Fibroblast of lung (primary cell): ENCODE measurements around the gene SRRD. TPM values are rescaled to one million over a fixed set of nuclear protein-coding genes. Genes with fewer than 3 reads are reported as not detected.
A peak's percentile ranks its signal among the peaks of the same experiment; 100 is the strongest.

Source experiments
- DNase-seq, 2 donors: peaks; one replicate each; pipeline versions ENCODE4 v3.0.0 to v3.0.0-alpha.2; 2010; ENCODE audit warnings: low read depth in 2 of 2
- H2AFZ ChIP-seq: 2 replicates; pipeline ENCODE4 v1.5.1; 2012; ENCODE audit warnings: low read length, control low read depth, inconsistent platforms
- H3K27ac ChIP-seq: 2 replicates; pipeline ENCODE4 v1.5.1; 2011; ENCODE audit warnings: low read length, control low read depth; ENCODE audit not compliant: insufficient read depth
- H3K27me3 ChIP-seq: 2 replicates; pipeline ENCODE4 v1.5.1; 2011; ENCODE audit warnings: mild to moderate bottlenecking, low read length; ENCODE audit not compliant: control insufficient read depth, insufficient read depth
- H3K36me3 ChIP-seq: 2 replicates; pipeline ENCODE4 v1.5.1; 2011; ENCODE audit warnings: low read length; ENCODE audit not compliant: control insufficient read depth, insufficient read depth
- H3K4me1 ChIP-seq: 2 replicates; pipeline ENCODE4 v1.5.1; 2011; ENCODE audit warnings: low read length; ENCODE audit not compliant: control insufficient read depth, insufficient read depth; ENCODE audit errors: extremely low read depth
- H3K4me2 ChIP-seq: 2 replicates; pipeline ENCODE4 v1.5.1; 2011; ENCODE audit warnings: low read length, control low read depth; ENCODE audit not compliant: insufficient read depth; ENCODE audit errors: extremely low read depth
- H3K4me3 ChIP-seq, 4 experiments: fragments of 200-600 bp in 1 of 4; sonication (generic) in 1 of 4; replicated peaks in 1 of 4; 2 replicates each; pipeline ENCODE4 v1.5.1; 2011 to 2016; ENCODE audit warnings: low read length in 4 of 4, low read depth in 3 of 4, mild to moderate bottlenecking in 3 of 4, control low read depth in 2 of 4, inconsistent platforms in 1 of 4, mixed read lengths in 1 of 4; ENCODE audit not compliant: insufficient read depth in 1 of 4; ENCODE audit errors: control extremely low read depth in 1 of 4
- H3K79me2 ChIP-seq: 2 replicates; pipeline ENCODE4 v1.5.1; 2012; ENCODE audit warnings: mild to moderate bottlenecking, low read length, inconsistent platforms; ENCODE audit not compliant: control insufficient read depth, insufficient read depth
- H3K9ac ChIP-seq: 2 replicates; pipeline ENCODE4 v1.5.1; 2011; ENCODE audit warnings: mild to moderate bottlenecking, low read length, control low read depth; ENCODE audit not compliant: insufficient read depth
- H3K9me3 ChIP-seq: 2 replicates; pipeline ENCODE4 v1.5.1; 2012; ENCODE audit warnings: low read depth, low read length; ENCODE audit not compliant: control insufficient read depth, insufficient read depth
- H4K20me1 ChIP-seq: 2 replicates; pipeline ENCODE4 v1.5.1; 2011; ENCODE audit warnings: low read length; ENCODE audit not compliant: control insufficient read depth, insufficient read depth; ENCODE audit errors: extremely low read depth
- CTCF ChIP-seq, 2 donors: IDR thresholded peaks in 1 of 2; conservative IDR thresholded peaks in 1 of 2; 1 replicate in 1 of 2; 2 replicates in 1 of 2; pipeline ENCODE4 v1.5.1; 2011 to 2012; ENCODE audit warnings: low read length in 2 of 2, control low read depth in 1 of 2, inconsistent platforms in 1 of 2, low read depth in 1 of 2, mild to moderate bottlenecking in 1 of 2
- EZH2 ChIP-seq: IDR thresholded peaks from 2 replicates; pipeline ENCODE4 v1.5.1; 2012; ENCODE audit warnings: low read length, control low read depth, mild to moderate bottlenecking; ENCODE audit errors: missing control alignments
- polyA plus RNA-seq, 2 donors: library from polyadenylated mRNA; depleted of rRNA in 1 of 2; stranded (reverse) in 1 of 2; unstranded in 1 of 2; fragments of >200 nt; gene quantifications; 2 replicates each; pipeline ENCODE4 v1.2.1, GENCODE V29; 2011 to 2012; ENCODE audit warnings: missing spikeins in 1 of 2
- total RNA-seq: library from RNA; depleted of rRNA; stranded (reverse); fragments of >200 nt; gene quantifications from 2 replicates; pipeline ENCODE4 v1.2.1, GENCODE V29; 2014

SRRD gene
- total and polyA plus RNA-seq, 2 donors (not counting 1 experiment from before 2014, with no cell fraction given): 7.9 to 30.0 TPM

GRCh38 chr22:26474682-26475081 is 9.0 kb upstream of the SRRD start:
- no peak for TF ChIP-seq CTCF (conservative IDR thresholded peaks at IDR 0.05 in 1 of 2, IDR thresholded peaks at IDR 0.05 in 1 of 2; ENCODE audit: low read depth in 1 of 2, low read length in 2 of 2)
- no peak for TF ChIP-seq EZH2
- H3K27me3 ChIP-seq: no peaks in the 10 kb centered on the region
- H3K79me2 ChIP-seq: no peaks in the 10 kb centered on the region
- no peaks in the 10 kb centered on the region for H4K20me1 ChIP-seq
- H3K9ac ChIP-seq: no peak overlapping the region
- H2AFZ ChIP-seq: no peak overlapping the region
- peaks cover 5% of the 10 kb centered on the region for H3K4me1 ChIP-seq
- H3K9me3 ChIP-seq: no peaks in the 10 kb centered on the region
- no peak overlapping the region for H3K27ac ChIP-seq
- peaks cover 12% of the 10 kb centered on the region for H3K36me3 ChIP-seq
- no peak overlapping the region for H3K4me2 ChIP-seq
- peak in 1 of 2 donors; percentile 68 for DNase-seq
- no peak overlapping the region for H3K4me3 ChIP-seq

- no peak overlapping the region for H3K27ac ChIP-seq
- H3K79me2 ChIP-seq: no peaks in the 10 kb centered on the region
These were observed 6.9 kb upstream of the SRRD start for GRCh38 chr22:26476705-26477340.

DNA sequence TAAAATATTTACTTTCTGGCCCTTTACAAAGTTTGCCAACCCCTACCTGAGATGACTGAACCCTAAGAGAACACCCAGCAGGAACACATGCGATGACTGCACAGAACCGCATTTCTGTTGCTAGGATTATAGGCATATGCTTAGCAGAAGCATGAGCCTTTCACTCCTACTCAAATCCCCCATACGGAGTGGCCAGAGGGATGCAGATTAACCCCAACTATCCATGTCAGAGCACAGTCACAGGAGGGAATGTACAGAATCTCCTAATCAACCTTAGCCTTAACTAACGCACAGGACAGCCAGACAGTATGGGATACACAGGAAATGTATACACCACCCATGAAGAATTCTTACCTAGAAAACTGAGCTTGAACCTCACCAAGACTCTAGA is 6.3 kb upstream of the SRRD start:
- DNase-seq: no peak
- TF ChIP-seq EZH2 (no peak), CTCF (conservative IDR thresholded peaks at IDR 0.05 in 1 of 2, IDR thresholded peaks at IDR 0.05 in 1 of 2; ENCODE audit: low read depth in 1 of 2, low read length in 2 of 2) (no peak)
- H3K36me3 ChIP-seq: peaks cover 4% of the 10 kb centered on the region
- no peaks in the 10 kb centered on the region for H3K4me1 ChIP-seq
- no peak overlapping the region for H3K9ac ChIP-seq
- H3K4me3 ChIP-seq: no peak overlapping the region
- H3K27me3 ChIP-seq: no peaks in the 10 kb centered on the region
- no peak overlapping the region for H2AFZ ChIP-seq
- no peaks in the 10 kb centered on the region for H3K9me3 ChIP-seq
- H3K4me2 ChIP-seq: no peak overlapping the region
- no peak overlapping the region for H3K27ac ChIP-seq
- no peaks in the 10 kb centered on the region for H4K20me1 ChIP-seq
- H3K79me2 ChIP-seq: no peaks in the 10 kb centered on the region

More at GRCh38 chr22:26476705-26477340, 6.9 kb upstream of the SRRD start:
- TF ChIP-seq EZH2: no peak
- no peak for TF ChIP-seq CTCF (conservative IDR thresholded peaks at IDR 0.05 in 1 of 2, IDR thresholded peaks at IDR 0.05 in 1 of 2; ENCODE audit: low read depth in 1 of 2, low read length in 2 of 2)
- Histone ChIP-seq H3K4me2 (no peak overlapping the region), H3K27me3 (no peaks in the 10 kb centered on the region), H4K20me1 (no peaks in the 10 kb centered on the region), H3K9ac (no peak overlapping the region), H2AFZ (no peak overlapping the region), H3K4me1 (no peaks in the 10 kb centered on the region), H3K4me3 (no peak overlapping the region), H3K36me3 (peaks cover 4% of the 10 kb centered on the region), H3K9me3 (no peaks in the 10 kb centered on the region)
- peak in 1 of 2 donors; percentile 94 for DNase-seq
